Suprapubic skin (tissue), 4 donors: ENCODE measurements around the gene ANKH. TPM values are rescaled to one million over a fixed set of nuclear protein-coding genes. Genes with fewer than 3 reads are reported as not detected.

ENCODE experiments used
- DNase-seq, 2 donors: peaks; one replicate each; pipeline ENCODE4 v3.0.0-alpha.2; 2019; ENCODE audit warnings: low spot score in 2 of 2
- H3K27ac ChIP-seq: fragments of 200-600 bp; sonication (generic); one replicate; pipeline ENCODE4 v1.5.1; 2019
- H3K27me3 ChIP-seq: fragments of 200-600 bp; sonication (generic); one replicate; pipeline ENCODE4 v1.5.1; 2019
- H3K36me3 ChIP-seq: fragments of 200-600 bp; sonication (generic); one replicate; pipeline ENCODE4 v1.5.1; 2019
- H3K4me1 ChIP-seq: fragments of 200-600 bp; sonication (generic); one replicate; pipeline ENCODE4 v1.5.1; 2019
- H3K4me3 ChIP-seq: fragments of 200-600 bp; sonication (generic); one replicate; pipeline ENCODE4 v1.5.1; 2019; ENCODE audit warnings: mild to moderate bottlenecking
- H3K9me3 ChIP-seq: fragments of 200-600 bp; sonication (generic); one replicate; pipeline ENCODE4 v1.5.1; 2019
- CTCF ChIP-seq, 2 donors: fragments of 200-600 bp in 1 of 2; fragments of 450-650 bp in 1 of 2; sonication (generic) in 1 of 2; IDR thresholded peaks; one replicate each; pipeline ENCODE4 v1.5.1; 2016 to 2019; ENCODE audit warnings: antibody characterized with exemption in 2 of 2, mild to moderate bottlenecking in 1 of 2, moderate library complexity in 1 of 2
- EP300 ChIP-seq: sonication (generic); formaldehyde crosslinking; IDR thresholded peaks from one replicate; pipeline ENCODE4 v1.6.1; 2017; ENCODE audit warnings: antibody characterized with exemption
- POLR2A ChIP-seq, 2 donors: fragments of 450-650 bp; IDR thresholded peaks; one replicate each; pipeline ENCODE4 v1.6.1; 2017; ENCODE audit warnings: antibody characterized with exemption in 2 of 2, mild to moderate bottlenecking in 2 of 2, moderate library complexity in 2 of 2
- POLR2AphosphoS5 ChIP-seq, 3 donors: sonication (generic); formaldehyde crosslinking; IDR thresholded peaks; one replicate each; pipeline ENCODE4 v1.6.1; 2017; ENCODE audit warnings: antibody characterized with exemption in 3 of 3
- WGBS: methylation state at CpG from one replicate; pipeline ENCODE4 v1.1.5; 2018; 5-methylcytosine and 5-hydroxymethylcytosine counted together
- total RNA-seq, 4 donors: library from RNA; depleted of rRNA; stranded (reverse); fragments of >200 nt; gene quantifications; one replicate each; pipeline ENCODE4 v1.1.0, GENCODE V29; 2016

Gene ANKH
- total RNA-seq, 4 donors from 2014 or later, result 59.8 to 86.1 (median 70.4) TPM

- Histone ChIP-seq H3K27ac (no peak overlapping the region), H3K9me3 (no peaks in the 10 kb centered on the region), H3K27me3 (no peaks in the 10 kb centered on the region), H3K4me3 (no peak overlapping the region), H3K36me3 (peaks cover 5% of the 10 kb centered on the region), H3K4me1 (no peaks in the 10 kb centered on the region)
- no peak for DNase-seq
- 89% methylated on average over 5 of the region's 5 CpGs for WGBS
- TF ChIP-seq EP300, result no peak
- TF ChIP-seq CTCF (IDR thresholded peaks at IDR 0.05), result no peak
- no peak for TF ChIP-seq POLR2A (IDR thresholded peaks at IDR 0.05)
- no peak for TF ChIP-seq POLR2AphosphoS5 (IDR thresholded peaks at IDR 0.05)
These were observed 104.5 kb downstream of the ANKH start for GRCh38 chr5:14767053-14767452.

GRCh38 chr5:14766584-14766983, 105.0 kb downstream of the ANKH start:
- Histone ChIP-seq H3K4me3 (no peak overlapping the region), H3K4me1 (no peaks in the 10 kb centered on the region), H3K36me3 (peaks cover 5% of the 10 kb centered on the region), H3K27me3 (no peaks in the 10 kb centered on the region), H3K9me3 (no peaks in the 10 kb centered on the region), H3K27ac (no peak overlapping the region)
- TF ChIP-seq POLR2AphosphoS5 (IDR thresholded peaks at IDR 0.05) (no peak), POLR2A (IDR thresholded peaks at IDR 0.05) (no peak), EP300 (no peak), CTCF (IDR thresholded peaks at IDR 0.05) (no peak)
- 90% methylated on average over 1 of the region's 1 CpG for WGBS
- no peak for DNase-seq

- no peaks in the 10 kb centered on the region for H3K9me3 ChIP-seq
- no peaks in the 10 kb centered on the region for H3K27me3 ChIP-seq
- 72% methylated on average over 3 of the region's 3 CpGs for WGBS
- peaks cover 5% of the 10 kb centered on the region for H3K36me3 ChIP-seq
- TF ChIP-seq EP300, result no peak
- no peak for TF ChIP-seq POLR2A (IDR thresholded peaks at IDR 0.05)
- no peak for TF ChIP-seq CTCF (IDR thresholded peaks at IDR 0.05)
- no peak for TF ChIP-seq POLR2AphosphoS5 (IDR thresholded peaks at IDR 0.05)
- no peak for DNase-seq
- H3K27ac ChIP-seq, result no peak overlapping the region
- peaks cover under 1% of the 10 kb centered on the region for H3K4me1 ChIP-seq
- no peak overlapping the region for H3K4me3 ChIP-seq
These were observed 106.0 kb downstream of the ANKH start for GRCh38 chr5:14765587-14765986.

GRCh38 chr5:14762549-14763216, 108.9 kb downstream of the ANKH start:
- TF ChIP-seq EP300, result no peak
- TF ChIP-seq POLR2A (IDR thresholded peaks at IDR 0.05), result no peak
- no peak for TF ChIP-seq CTCF (IDR thresholded peaks at IDR 0.05)
- TF ChIP-seq POLR2AphosphoS5 (IDR thresholded peaks at IDR 0.05), result no peak
- 90% methylated on average over 4 of the region's 4 CpGs for WGBS
- peaks cover 5% of the 10 kb centered on the region for H3K36me3 ChIP-seq
- no peak overlapping the region for H3K27ac ChIP-seq
- H3K4me1 ChIP-seq, result peaks cover 7% of the 10 kb centered on the region
- no peaks in the 10 kb centered on the region for H3K27me3 ChIP-seq
- H3K9me3 ChIP-seq, result no peaks in the 10 kb centered on the region
- DNase-seq, result no peak
- no peak overlapping the region for H3K4me3 ChIP-seq

GRCh38 chr5:14760548-14761002, 111.0 kb downstream of the ANKH start:
- Histone ChIP-seq H3K4me1 (peaks cover 7% of the 10 kb centered on the region), H3K27ac (no peak overlapping the region), H3K4me3 (no peak overlapping the region), H3K36me3 (peaks cover 6% of the 10 kb centered on the region), H3K9me3 (no peaks in the 10 kb centered on the region), H3K27me3 (no peaks in the 10 kb centered on the region)
- no peak for DNase-seq
- TF ChIP-seq CTCF (IDR thresholded peaks at IDR 0.05) (no peak), POLR2AphosphoS5 (IDR thresholded peaks at IDR 0.05) (no peak), EP300 (no peak), POLR2A (IDR thresholded peaks at IDR 0.05) (no peak)
- WGBS, result 40% methylated on average over 4 of the region's 4 CpGs
